Natural killer cell (primary cell): ENCODE data around the gene MICALL2. TPM values are rescaled to one million over a fixed set of nuclear protein-coding genes. Genes with fewer than 3 reads are reported as not detected.

Experiments
- ATAC-seq, 3 donors: fragments of 150-1000 bp in 2 of 3; fragments of 200-7000 bp in 1 of 3; cut with Tn5 transposase; 1 replicate in 1 of 3; 2 replicates in 2 of 3; pipeline ENCODE4 v1.10.0; 2021; ENCODE audit warnings: mild to moderate bottlenecking in 2 of 3, moderate library complexity in 2 of 3
- DNase-seq, 2 donors: peaks; one replicate each; pipeline versions ENCODE4 v3.0.0 to v3.0.0-alpha.2; 2013 to 2021; ENCODE audit warnings: mixed read lengths in 1 of 2
- H3K27ac ChIP-seq: one replicate; pipeline ENCODE4 v1.5.1; 2013; ENCODE audit warnings: mild to moderate bottlenecking, low read length
- H3K27me3 ChIP-seq: one replicate; pipeline ENCODE4 v1.6.1; 2013; ENCODE audit warnings: low read length; ENCODE audit not compliant: control insufficient read depth, insufficient read depth
- H3K36me3 ChIP-seq: one replicate; pipeline ENCODE4 v1.6.1; 2013; ENCODE audit warnings: low read length; ENCODE audit not compliant: control insufficient read depth, insufficient read depth
- H3K4me1 ChIP-seq: one replicate; pipeline ENCODE4 v1.6.1; 2013; ENCODE audit warnings: low read length; ENCODE audit not compliant: control insufficient read depth, insufficient read depth
- H3K4me3 ChIP-seq: one replicate; pipeline ENCODE4 v1.5.1; 2013; ENCODE audit warnings: low read length
- H3K9me3 ChIP-seq: one replicate; pipeline ENCODE4 v1.6.1; 2013; ENCODE audit warnings: low read length; ENCODE audit not compliant: control insufficient read depth, insufficient read depth
- H3K27ac Mint-ChIP-seq, 2 donors: one replicate each; pipeline ENCODE4 v1.8.0; 2022; ENCODE audit warnings: mild to moderate bottlenecking in 2 of 2, mixed read lengths in 2 of 2, moderate library complexity in 1 of 2
- H3K27me3 Mint-ChIP-seq, 2 donors: one replicate each; pipeline ENCODE4 v1.8.0; 2022; ENCODE audit warnings: low read depth in 2 of 2, mixed read lengths in 2 of 2
- H3K36me3 Mint-ChIP-seq: one replicate; pipeline ENCODE4 v1.8.0; 2022; ENCODE audit warnings: mixed read lengths
- H3K4me1 Mint-ChIP-seq, 2 donors: one replicate each; pipeline ENCODE4 v1.8.0; 2022; ENCODE audit warnings: mixed read lengths in 2 of 2
- H3K4me3 Mint-ChIP-seq: one replicate; pipeline ENCODE4 v1.8.0; 2022; ENCODE audit warnings: mild to moderate bottlenecking, moderate library complexity, mixed read lengths
- H3K9me3 Mint-ChIP-seq, 2 donors: one replicate each; pipeline ENCODE4 v1.8.0; 2022; ENCODE audit warnings: mixed read lengths in 2 of 2
- WGBS: methylation state at CpG from one replicate; pipeline ENCODE4 v1.1.7; 2013; ENCODE audit warnings: missing lambda C conversion rate; ENCODE audit not compliant: insufficient coverage; 5-methylcytosine and 5-hydroxymethylcytosine counted together
- intact Hi-C: fragments of 100-400 bp; cut with micrococcal nuclease; formaldehyde crosslinking; loops from one replicate; pipeline ENCODE4 v1.14.2; 2022
- total RNA-seq, 4 donors: library from RNA; stranded (reverse); fragments of 120-200 nt in 1 of 4; gene quantifications; one replicate each; pipeline versions ENCODE4 v1.2.3 to v1.2.4, GENCODE V29; 2013 to 2022
- TF ChIP-seq, protein P1 (sequence below): fragments of 200-600 bp; IDR thresholded peaks from one replicate; pipeline ENCODE4 v1.8.0; 2022; ENCODE audit warnings: antibody characterized with exemption

Gene MICALL2
- total RNA-seq, 3 donors from 2014 or later (not counting 1 experiment from before 2014, with no cell fraction given), result 2.5 to 4.4 (median 2.8) TPM

DNA sequence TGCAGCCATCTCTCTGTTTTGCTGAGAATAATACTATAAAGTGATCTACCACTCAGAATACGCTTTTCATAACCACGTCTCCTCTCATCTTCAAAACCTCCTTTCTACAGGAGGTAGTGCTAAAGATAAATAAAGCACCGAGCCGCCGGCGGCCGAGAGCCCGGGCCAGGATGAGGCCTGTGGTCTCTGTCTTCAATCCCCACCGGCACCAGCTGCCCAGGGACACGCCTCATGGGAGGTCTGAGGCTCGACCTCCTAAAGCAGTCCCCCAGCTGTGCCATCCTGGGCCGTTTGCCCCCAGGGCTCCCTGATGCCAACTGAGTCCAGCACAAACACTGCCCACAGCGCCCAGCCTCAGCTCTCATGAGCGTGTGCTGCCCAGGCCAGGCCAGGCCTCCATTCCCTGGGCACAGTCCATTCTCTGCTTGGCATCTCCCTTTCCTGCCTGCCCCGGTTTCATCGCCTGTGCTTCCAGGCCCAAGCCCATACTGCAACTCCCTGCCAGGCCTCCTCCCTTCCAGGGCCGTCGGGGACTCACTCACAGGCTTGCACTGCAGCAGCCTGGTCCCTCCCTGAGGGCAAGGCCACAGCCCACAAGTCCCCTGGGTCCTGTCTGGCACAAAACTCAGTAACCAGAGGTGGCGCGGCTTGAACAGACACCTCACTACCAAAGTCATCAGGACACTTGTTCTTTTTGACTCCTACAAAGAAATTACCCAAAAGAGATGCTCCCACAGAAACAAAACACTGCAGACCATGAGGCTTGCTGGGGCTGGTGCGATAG lies 42.4 kb upstream of the MICALL2 start:
- no peak overlapping the region for H3K27ac ChIP-seq
- TF ChIP-seq, protein P1, sequence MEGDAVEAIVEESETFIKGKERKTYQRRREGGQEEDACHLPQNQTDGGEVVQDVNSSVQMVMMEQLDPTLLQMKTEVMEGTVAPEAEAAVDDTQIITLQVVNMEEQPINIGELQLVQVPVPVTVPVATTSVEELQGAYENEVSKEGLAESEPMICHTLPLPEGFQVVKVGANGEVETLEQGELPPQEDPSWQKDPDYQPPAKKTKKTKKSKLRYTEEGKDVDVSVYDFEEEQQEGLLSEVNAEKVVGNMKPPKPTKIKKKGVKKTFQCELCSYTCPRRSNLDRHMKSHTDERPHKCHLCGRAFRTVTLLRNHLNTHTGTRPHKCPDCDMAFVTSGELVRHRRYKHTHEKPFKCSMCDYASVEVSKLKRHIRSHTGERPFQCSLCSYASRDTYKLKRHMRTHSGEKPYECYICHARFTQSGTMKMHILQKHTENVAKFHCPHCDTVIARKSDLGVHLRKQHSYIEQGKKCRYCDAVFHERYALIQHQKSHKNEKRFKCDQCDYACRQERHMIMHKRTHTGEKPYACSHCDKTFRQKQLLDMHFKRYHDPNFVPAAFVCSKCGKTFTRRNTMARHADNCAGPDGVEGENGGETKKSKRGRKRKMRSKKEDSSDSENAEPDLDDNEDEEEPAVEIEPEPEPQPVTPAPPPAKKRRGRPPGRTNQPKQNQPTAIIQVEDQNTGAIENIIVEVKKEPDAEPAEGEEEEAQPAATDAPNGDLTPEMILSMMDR, result no peak

DNA sequence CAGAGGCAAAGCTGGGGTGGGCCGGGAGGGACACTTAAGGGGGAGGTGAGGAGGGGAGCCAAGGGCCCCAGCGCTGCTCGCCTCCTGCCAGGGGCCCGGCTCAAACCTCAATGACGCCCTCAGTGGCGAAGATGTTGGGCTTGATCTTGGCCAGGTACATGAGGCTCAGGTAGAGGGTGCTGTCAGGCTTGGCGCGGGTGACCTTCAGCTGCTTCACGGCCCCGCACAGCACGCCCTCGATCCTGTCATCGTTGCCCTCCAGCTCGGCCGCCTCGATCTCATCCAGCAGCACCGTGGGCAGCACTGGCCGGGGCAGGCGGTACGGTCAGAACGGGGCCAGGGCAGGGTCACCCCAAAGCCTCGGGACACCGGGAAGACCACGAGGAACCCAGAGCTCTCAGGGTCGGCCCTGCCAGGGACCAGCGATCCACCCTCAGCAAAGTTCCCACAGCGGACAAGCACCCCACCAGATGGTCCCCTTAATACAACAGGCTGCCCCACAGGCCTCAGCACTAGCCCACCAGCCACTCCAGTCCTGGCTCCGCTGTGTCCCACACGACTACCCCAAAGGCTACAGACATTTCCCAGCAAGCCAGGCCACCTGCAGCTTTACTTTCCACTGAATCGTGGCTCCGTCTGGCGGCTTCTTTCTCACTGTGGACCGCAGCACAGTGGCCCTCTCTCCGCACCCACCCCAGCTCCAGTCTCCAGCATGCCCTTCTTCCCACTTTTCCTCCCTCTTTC lies 41.0 kb upstream of the MICALL2 start:
- intact Hi-C loops, result no loop called here
- TF ChIP-seq, protein P1, result no peak
- Mint-ChIP-seq H3K36me3 (no peaks in the 10 kb centered on the region), H3K9me3 (no peaks in the 10 kb centered on the region), H3K4me3 (no peak overlapping the region), H3K27me3 (no peaks in the 10 kb centered on the region), H3K4me1 (peaks cover 27 to 35% of the 10 kb centered on the region in 2 donors), H3K27ac (peak overlapping the region in 1 of 2 donors; percentile 34)
- WGBS, result 98% methylated on average over 34 of the region's 34 CpGs
- Histone ChIP-seq H3K9me3 (no peaks in the 10 kb centered on the region), H3K4me1 (peaks cover 23% of the 10 kb centered on the region), H3K36me3 (peaks cover 30% of the 10 kb centered on the region), H3K4me3 (no peak overlapping the region), H3K27me3 (no peaks in the 10 kb centered on the region), H3K27ac (no peak overlapping the region)
- DNase-seq (no peak), ATAC-seq (no peak)

More for the DNA sequence above, 42.4 kb upstream of the MICALL2 start:
- H3K4me3 ChIP-seq, result no peak overlapping the region
- peak overlapping the region; percentile 89 for H3K4me3 Mint-ChIP-seq
- peaks cover 27 to 37% of the 10 kb centered on the region in 2 donors for H3K4me1 Mint-ChIP-seq
- DNase-seq, result no peak
- no peaks in the 10 kb centered on the region for H3K36me3 Mint-ChIP-seq
- H3K27ac Mint-ChIP-seq, result peak overlapping the region in 1 of 2 donors; percentile 56
- no peaks in the 10 kb centered on the region for H3K9me3 ChIP-seq
- peaks cover 32% of the 10 kb centered on the region for H3K4me1 ChIP-seq
- H3K9me3 Mint-ChIP-seq, result no peaks in the 10 kb centered on the region
- intact Hi-C loops, result no loop called here
- H3K36me3 ChIP-seq, result peaks cover 24% of the 10 kb centered on the region
- peaks cover 0 to 5% of the 10 kb centered on the region in 2 donors for H3K27me3 Mint-ChIP-seq
- no peaks in the 10 kb centered on the region for H3K27me3 ChIP-seq
- ATAC-seq, result no peak
- WGBS, result 90% methylated on average over 21 of the region's 21 CpGs

DNA sequence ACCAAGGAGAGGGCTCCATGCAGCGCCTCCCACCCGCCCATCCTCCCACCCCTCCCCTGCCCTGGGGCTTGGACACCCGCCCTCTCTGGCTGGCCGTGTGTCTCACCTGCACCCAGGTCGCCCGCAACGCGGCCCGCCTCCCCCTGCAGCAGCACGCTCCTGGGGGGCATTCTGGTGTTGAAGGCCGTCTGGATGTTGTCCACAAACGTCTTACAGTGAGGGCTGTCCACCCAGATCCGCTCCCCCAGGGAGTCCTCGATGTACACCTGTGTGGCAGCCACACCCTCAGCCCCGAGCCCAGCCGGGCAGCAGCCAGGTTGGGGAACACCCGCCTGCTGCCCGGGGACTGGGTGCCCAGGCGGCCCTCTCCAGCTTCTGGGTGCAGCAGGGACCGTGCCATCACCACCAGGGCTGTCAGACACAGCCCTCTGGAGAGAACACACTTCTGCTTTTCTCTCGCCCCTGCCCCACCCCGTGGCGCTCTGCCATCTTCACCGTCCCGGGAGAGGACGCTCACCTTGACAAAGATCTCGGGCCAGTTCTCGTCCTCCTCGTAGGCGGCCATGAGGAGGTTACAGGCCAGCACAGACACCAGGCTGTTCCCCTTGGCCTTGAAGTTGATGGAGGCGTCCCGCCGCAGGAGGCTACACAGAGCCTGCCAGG lies 40.2 kb upstream of the MICALL2 start:
- no peak overlapping the region for H3K4me3 Mint-ChIP-seq

More for the DNA sequence above, 40.2 kb upstream of the MICALL2 start:
- Histone ChIP-seq H3K27me3 (no peaks in the 10 kb centered on the region), H3K9me3 (no peaks in the 10 kb centered on the region), H3K4me3 (no peak overlapping the region), H3K36me3 (peaks cover 30% of the 10 kb centered on the region), H3K4me1 (peaks cover 19% of the 10 kb centered on the region), H3K27ac (no peak overlapping the region)
- Mint-ChIP-seq H3K9me3 (no peaks in the 10 kb centered on the region), H3K4me1 (peaks cover 27 to 34% of the 10 kb centered on the region in 2 donors), H3K36me3 (no peaks in the 10 kb centered on the region), H3K27ac (no peak overlapping the region), H3K27me3 (no peaks in the 10 kb centered on the region)
- 94% methylated on average over 32 of the region's 33 CpGs for WGBS
- ATAC-seq, result no peak
- DNase-seq, result no peak
- TF ChIP-seq, protein P1, result no peak
- intact Hi-C loops, result no loop called here
